ENCODE measurements around the gene METTL2A.
"Not testable (repeated sequence)": the region's sequence is repeated elsewhere in the genome, so short reads cannot be mapped to it uniquely, and the experiment has no call there.

The METTL2A gene

DNA sequence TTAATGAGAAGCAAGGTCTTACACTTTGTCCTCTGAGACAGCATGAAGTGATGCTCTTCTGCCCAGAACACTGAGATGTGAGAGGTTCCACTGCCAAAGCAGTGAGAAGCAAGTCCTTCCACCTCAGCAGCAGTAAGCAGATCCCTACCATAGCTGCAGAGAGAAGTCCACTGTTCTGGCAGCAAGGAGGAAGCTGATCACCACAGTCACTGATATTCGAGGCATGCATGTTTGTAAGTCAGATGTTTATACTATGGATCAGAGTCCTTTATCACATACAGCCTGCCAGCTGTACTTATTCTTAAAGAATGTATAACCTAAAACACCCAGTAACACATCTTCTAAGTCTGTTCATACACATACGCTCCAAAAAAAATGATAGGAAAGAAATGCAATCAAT, 18.2 kb upstream of the METTL2A start:
- H3K27ac ChIP-seq: no peak overlapping the region
- DNase-seq (ENCODE audit: low spot score): no peak
- ChIA-PET POLR2A (ENCODE audit: low non-redundant PET) (no interaction called here), CTCF (interaction anchor here (0.7 kb wide), 1 partner anchor 16 kb away, joined by 3 read pairs; no protein-coding TSS in a partner anchor)
- TF ChIP-seq, protein P1, sequence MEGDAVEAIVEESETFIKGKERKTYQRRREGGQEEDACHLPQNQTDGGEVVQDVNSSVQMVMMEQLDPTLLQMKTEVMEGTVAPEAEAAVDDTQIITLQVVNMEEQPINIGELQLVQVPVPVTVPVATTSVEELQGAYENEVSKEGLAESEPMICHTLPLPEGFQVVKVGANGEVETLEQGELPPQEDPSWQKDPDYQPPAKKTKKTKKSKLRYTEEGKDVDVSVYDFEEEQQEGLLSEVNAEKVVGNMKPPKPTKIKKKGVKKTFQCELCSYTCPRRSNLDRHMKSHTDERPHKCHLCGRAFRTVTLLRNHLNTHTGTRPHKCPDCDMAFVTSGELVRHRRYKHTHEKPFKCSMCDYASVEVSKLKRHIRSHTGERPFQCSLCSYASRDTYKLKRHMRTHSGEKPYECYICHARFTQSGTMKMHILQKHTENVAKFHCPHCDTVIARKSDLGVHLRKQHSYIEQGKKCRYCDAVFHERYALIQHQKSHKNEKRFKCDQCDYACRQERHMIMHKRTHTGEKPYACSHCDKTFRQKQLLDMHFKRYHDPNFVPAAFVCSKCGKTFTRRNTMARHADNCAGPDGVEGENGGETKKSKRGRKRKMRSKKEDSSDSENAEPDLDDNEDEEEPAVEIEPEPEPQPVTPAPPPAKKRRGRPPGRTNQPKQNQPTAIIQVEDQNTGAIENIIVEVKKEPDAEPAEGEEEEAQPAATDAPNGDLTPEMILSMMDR (conservative IDR thresholded peaks at IDR 0.05; ENCODE audit: low read depth): no peak

DNA sequence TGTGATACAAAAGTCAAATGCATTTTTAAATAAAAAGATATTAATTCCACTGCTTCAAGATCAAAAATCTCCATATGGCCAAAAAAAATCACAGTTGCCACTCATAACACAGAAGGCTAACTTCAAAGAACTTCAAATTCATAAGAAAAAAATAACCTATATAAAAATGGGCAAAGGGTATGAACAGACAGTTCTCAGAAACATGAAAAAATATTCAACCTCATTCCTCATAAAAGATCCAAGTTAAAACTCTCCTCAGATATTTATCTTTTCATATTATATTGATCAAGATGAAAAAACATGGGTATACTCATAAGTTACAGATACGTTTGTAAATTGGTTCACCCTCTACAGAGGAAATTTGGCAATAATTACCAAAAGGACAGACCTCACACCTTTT, 10.6 kb upstream of the METTL2A start:
- CTCF ChIA-PET; POLR2A ChIA-PET (ENCODE audit: low non-redundant PET); H3K27ac ChIP-seq; DNase-seq (ENCODE audit: low spot score): not testable (repeated sequence)

DNA sequence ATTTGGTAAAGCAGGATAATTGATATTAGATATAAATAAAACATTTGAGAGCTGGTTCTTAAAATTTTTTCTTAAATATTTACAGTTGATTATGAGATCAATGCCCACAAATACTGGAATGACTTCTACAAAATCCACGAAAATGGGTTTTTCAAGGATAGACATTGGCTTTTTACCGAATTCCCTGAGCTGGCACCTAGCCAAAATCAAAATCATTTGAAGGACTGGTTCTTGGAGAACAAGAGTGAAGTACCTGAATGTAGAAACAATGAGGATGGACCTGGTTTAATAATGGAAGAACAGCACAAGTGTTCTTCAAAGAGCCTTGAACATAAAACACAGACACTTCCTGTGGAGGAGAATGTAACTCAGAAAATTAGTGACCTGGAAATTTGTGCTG, 2.5 kb downstream of the METTL2A start:
- DNase-seq (ENCODE audit: low spot score); H3K27ac ChIP-seq; POLR2A ChIA-PET (ENCODE audit: low non-redundant PET): not testable (repeated sequence)
- CTCF ChIA-PET: interaction anchor here (0.6 kb wide), 1 partner anchor 19 kb away, joined by 4 read pairs; no protein-coding TSS in a partner anchor

DNA sequence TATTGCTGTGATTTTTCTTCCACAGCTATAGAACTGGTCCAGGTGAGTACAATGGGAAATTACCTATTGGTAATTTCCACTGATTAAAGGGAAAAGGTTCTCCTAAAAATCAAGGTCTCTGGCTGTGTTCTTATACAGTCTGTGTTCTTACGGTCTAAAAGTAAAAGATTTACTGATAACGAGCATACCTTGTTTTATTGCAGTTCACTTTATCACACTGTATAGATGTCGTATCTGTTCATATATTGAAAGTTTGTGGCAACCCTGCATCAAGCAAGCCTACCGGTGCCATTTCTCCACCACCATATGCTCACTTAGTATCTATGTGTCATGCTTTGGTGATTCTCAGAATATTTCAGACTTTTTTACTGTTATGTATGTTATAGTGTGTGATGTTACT, 11.6 kb downstream of the METTL2A start:
- H3K27ac ChIP-seq; CTCF ChIA-PET; DNase-seq (ENCODE audit: low spot score); POLR2A ChIA-PET (ENCODE audit: low non-redundant PET): not testable (repeated sequence)

DNA sequence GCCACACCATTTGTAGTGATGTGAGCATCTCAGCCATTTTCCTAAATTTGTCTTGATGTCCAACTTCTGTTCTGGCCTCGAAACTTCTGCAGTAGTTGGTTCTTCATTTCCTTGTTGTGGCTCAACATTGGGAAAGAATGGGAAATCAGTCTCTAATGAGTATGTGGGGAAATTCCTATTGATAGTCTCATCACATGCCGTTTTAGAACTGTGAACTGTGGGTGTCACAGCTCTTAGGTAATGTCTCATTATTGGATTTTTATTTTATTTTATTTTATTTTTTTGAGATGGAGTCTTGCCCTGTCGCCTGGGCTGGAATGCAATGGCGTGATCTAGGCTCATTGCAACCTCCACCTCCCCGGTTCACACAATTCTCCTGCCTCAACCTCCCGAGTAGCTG, 17.5 kb downstream of the METTL2A start:
- H3K27ac ChIP-seq; DNase-seq (ENCODE audit: low spot score); CTCF ChIA-PET; POLR2A ChIA-PET (ENCODE audit: low non-redundant PET): not testable (repeated sequence)

DNA sequence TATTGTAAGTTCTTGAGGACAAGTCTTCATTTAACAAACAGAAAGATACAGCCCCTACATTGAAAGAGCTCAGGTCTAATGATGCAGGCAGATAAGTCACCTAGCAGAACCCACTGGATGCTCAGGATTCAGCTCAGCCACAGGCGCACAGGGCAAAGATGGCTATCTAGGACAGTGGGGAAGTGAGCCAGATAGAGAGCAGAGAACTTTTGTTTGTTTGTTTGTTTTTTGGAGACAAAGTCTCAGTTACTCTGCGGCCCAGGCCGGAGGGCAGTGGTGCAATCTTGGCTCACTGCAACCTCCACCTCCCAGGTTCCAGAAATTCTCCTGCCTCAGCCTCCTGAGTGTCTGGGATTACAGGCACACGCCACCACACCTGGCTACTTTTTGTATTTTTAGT, 20.4 kb downstream of the METTL2A start:
- POLR2A ChIA-PET (ENCODE audit: low non-redundant PET): no interaction called here
- CTCF ChIA-PET: no interaction called here
- TF ChIP-seq, protein P1 (conservative IDR thresholded peaks at IDR 0.05; ENCODE audit: low read depth): no peak
- no peak for DNase-seq (ENCODE audit: low spot score)
- no peak overlapping the region for H3K27ac ChIP-seq

DNA sequence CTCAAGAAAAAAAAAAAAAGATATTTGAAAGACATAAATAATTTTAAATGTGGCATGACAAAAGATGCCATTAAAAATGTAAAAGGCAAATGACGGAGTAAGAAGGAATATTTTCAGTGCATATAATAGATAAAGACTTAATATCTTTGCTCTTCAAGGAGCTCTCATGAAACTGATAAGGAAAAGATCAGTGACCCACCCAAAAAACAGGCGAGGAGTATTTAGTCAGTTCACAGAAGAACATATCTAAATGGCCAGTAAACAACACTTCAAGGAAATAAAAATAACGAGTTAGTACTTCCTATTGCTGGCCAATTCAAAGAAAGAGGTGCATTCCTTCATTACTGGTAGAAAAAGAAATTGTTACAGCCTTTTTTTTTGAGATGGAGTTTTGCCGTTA, 22.1 kb downstream of the METTL2A start:
- DNase-seq (ENCODE audit: low spot score); H3K27ac ChIP-seq; CTCF ChIA-PET: not testable (repeated sequence)
- POLR2A ChIA-PET (ENCODE audit: low non-redundant PET): interaction anchor here (0.5 kb wide), 1 partner anchor 67 kb away, joined by 3 read pairs; no protein-coding TSS in a partner anchor

DNA sequence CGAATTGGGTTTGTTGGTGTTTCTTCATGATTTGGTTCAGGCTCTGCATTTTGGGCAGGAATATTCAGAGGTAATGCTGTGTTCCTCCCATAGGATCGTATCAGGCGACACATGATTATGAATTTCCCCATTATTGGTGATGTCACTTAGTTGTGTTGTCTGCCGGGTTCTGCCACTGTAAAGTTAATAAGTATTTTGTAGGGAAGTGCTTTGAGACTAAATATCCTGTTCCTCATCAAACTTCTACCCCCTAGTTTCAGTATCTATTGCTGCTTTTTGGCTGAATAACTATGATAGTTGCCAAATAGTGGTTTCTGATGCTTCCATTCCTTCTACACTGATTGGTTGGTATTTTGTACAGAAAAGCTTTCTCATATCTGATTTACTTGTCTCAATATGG, 28.5 kb downstream of the METTL2A start:
- POLR2A ChIA-PET (ENCODE audit: low non-redundant PET); CTCF ChIA-PET; H3K27ac ChIP-seq; DNase-seq (ENCODE audit: low spot score): not testable (repeated sequence)

DNA sequence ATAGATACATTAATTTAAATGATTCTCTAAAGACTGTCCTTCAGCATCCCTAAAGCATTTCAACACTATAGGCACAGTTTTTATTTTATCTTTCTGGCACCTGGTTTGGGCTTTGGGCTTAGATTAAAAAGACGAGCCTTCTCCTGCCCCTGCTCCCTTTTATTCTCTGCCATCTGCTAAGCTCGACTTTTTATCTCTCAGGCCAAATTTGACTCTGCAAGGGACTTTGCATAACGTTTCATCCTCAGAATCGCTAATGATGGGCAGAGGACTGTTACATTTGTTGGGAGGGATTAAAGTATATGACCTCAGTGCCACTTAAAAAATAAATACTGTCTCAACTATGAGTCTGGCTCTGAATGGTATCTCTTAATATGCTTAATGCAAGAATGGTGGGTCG, 29.3 kb downstream of the METTL2A start:
- H3K27ac ChIP-seq, CTCF ChIA-PET: not testable (repeated sequence)

DNA sequence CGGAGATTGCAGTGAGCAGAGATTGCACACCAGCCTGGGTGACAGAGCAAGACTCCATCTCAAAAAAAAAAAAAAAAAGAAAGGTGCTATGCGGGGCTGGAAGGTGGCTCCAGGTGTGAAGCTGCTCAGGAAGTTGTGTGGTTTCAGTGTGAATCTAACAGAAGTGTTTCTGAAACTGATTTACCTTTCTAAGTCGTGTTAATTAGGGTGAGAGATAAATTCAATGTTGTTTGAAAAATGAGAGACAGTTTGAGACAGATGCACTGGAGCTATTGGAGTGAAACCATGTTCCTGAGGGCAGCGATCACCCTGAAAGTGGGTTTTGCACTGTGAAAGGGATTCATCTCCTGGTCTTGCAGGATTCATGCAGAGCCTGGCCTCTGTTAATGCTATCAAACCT, 30.0 kb downstream of the METTL2A start:
- POLR2A ChIA-PET (ENCODE audit: low non-redundant PET); CTCF ChIA-PET; DNase-seq (ENCODE audit: low spot score); H3K27ac ChIP-seq: not testable (repeated sequence)

More for the DNA sequence above, 29.3 kb downstream of the METTL2A start:
- DNase-seq (ENCODE audit: low spot score); POLR2A ChIA-PET (ENCODE audit: low non-redundant PET): not testable (repeated sequence)

DNA sequence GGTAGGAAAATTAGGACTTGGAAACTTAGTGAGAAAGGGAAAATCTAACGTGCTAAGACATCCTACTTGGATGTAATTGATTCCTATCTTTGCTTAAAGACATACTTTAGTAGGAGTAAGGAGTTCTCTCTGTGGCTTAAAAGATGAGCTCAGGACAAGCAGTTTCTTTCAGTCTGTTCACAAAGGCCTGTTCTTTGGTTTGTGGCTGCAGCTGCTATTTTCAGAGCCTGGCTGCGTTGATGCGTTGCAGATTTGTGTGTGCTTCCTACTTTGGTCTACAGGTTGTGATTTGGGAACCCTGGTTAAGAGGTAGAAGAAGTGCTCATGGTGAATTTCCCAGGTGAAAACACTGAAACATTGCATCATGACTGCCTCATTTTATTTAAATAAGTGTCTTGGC, 30.4 kb downstream of the METTL2A start:
- DNase-seq (ENCODE audit: low spot score); CTCF ChIA-PET; H3K27ac ChIP-seq; POLR2A ChIA-PET (ENCODE audit: low non-redundant PET): not testable (repeated sequence)

DNA sequence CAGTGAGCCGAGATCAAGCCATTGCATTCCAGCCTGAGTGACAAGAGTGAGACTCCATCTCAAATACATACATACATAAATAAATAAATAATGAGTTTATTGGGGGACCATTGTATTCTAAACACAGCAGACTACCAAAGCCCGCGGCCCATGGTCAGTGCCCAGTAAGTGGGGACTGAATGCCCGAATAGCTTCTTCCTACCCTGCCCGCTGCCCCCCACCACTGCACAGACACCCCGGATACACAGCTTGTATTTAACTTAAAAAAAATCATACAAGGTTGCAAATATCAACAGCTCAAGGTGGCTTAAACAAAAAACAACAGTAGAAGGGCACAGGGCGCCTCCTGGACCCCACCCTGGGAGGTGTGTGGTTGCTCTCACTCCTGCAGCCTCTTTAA, 32.3 kb downstream of the METTL2A start:
- DNase-seq (ENCODE audit: low spot score): no peak
- TF ChIP-seq, protein P1 (conservative IDR thresholded peaks at IDR 0.05; ENCODE audit: low read depth): no peak
- no peak overlapping the region for H3K27ac ChIP-seq
- CTCF ChIA-PET: interaction anchor here (0.6 kb wide), 1 partner anchor 1083 kb away, joined by 3 read pairs; no protein-coding TSS in a partner anchor
- POLR2A ChIA-PET (ENCODE audit: low non-redundant PET): no interaction called here

DNA sequence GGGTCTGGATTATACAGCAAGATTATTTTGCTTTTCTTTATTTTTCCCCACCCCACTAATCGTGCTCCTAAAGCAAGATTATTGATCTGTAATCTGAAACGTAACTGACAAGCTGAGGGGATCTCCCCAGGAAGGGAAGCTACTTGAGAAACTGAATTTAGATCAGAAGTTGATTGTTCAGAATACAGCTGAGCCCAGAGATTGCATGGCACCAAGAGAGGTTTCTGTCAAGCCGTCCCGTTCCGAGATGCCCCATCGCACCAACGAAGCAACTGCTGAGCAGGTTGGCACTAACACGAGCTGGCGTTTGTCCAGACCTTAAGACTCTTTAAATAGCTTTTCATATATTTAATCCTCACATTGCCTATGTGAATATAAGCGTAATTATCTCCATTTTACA, 34.8 kb downstream of the METTL2A start:
- H3K27ac ChIP-seq; POLR2A ChIA-PET (ENCODE audit: low non-redundant PET); DNase-seq (ENCODE audit: low spot score); CTCF ChIA-PET: not testable (repeated sequence)

DNA sequence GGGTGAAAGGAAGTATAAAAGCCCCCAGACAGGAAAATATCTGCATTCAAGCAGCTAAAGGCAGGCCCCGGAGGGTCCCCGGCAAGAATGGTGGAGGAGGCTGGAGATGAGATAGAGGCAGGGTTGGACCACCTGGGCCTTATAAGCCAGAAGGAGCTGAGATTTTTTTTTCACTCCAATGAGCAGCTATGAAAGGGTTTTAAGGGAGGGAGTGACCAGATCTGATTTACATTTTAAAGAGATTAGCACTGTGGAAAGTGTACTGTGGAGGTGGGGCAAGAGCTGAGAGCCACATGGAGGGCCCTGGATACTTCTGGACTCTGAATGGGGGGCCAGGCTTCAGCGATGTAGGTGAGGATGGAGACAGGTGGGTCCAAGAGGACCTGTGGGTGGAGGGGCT, 40.7 kb downstream of the METTL2A start:
- CTCF ChIA-PET: not testable (repeated sequence)

DNA sequence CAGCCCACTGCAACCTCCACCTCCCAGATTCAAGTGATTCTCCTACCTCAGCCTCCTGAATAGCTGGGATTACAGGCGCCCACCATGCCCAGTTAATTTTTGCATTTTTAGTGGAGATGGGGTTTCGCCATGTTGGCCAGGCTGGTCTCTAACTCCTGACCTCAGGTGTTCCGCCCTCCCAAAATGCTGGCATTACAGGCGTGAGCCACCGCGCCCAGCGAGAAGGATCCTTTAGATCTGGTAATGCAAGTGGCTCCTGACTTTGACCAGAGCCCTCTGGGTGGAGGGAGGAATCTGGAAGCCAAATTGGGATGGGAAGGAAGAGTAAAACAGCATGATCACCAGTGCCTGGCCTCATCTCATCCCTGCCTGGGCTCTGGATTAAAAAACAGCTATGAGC, 41.6 kb downstream of the METTL2A start:
- CTCF ChIA-PET; DNase-seq (ENCODE audit: low spot score); H3K27ac ChIP-seq: not testable (repeated sequence)
- POLR2A ChIA-PET (ENCODE audit: low non-redundant PET): interaction anchor here (0.6 kb wide), 1 partner anchor 1157 kb away, joined by 5 read pairs; no protein-coding TSS in a partner anchor

More for the DNA sequence above, 40.7 kb downstream of the METTL2A start:
- H3K27ac ChIP-seq; DNase-seq (ENCODE audit: low spot score): not testable (repeated sequence)
- POLR2A ChIA-PET (ENCODE audit: low non-redundant PET): interaction anchor here (0.5 kb wide), 1 partner anchor 14 kb away, joined by 13 read pairs; no protein-coding TSS in a partner anchor

Data from RWPE1 (cell line).